NCI-H2227 (cell line): ENCODE data around the gene PALMD.

Experiments
- DNase-seq: peaks from one replicate; lab custom pipeline; 2025; ENCODE audit not compliant: unreplicated experiment; lab: John Stamatoyannopoulos, UW

The PALMD gene

DNA sequence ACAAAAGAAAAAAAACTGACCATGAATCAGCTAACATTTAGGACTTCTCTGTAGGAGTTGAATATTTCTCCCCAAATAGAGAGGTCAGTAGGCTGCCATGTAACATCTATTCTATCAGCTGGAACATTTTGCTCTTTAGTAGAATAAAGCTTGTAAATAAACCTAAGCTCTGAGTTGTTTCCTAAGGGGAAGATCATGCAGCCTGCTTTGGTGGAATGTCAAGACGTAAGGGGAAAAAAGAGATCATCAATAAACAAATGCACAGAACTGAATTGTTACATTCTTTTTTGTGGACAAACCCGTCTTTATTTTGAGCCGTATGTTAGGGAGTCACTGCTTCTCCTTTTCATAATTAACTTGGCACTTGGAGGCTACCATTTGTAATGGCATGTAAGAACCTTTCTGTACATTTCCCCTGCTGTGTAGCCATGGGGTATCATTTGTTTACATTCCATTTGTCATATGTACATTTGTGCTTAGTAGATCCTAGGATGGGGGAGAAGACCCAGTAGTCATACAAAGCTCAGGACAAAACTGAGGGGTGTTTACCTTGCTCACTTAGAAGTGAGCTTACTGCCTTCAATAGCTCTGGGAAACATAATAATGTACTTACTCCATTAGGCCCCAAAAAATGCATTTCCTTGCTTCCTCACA is 10.8 kb upstream of the PALMD start:
- DNase-seq: no peak

DNA sequence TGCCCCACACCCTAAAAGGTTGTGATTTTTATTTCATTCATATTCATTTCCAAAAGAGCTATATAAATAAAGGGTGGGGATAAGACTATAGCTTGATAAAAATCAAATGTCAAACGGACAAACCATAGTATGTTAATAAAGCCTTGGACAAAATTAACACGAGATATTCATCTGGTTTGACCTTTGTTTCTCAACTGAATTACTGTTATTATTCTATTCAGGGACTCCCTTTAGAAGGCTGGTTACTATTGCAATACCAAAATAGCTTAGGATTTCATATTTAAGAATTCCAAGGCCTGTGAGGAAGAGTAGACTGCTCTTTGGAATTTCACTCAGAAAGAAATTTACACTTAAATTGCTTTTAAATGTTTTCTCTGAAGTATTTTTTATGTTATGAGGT is 10.2 kb upstream of the PALMD start:
- DNase-seq: no peak

DNA sequence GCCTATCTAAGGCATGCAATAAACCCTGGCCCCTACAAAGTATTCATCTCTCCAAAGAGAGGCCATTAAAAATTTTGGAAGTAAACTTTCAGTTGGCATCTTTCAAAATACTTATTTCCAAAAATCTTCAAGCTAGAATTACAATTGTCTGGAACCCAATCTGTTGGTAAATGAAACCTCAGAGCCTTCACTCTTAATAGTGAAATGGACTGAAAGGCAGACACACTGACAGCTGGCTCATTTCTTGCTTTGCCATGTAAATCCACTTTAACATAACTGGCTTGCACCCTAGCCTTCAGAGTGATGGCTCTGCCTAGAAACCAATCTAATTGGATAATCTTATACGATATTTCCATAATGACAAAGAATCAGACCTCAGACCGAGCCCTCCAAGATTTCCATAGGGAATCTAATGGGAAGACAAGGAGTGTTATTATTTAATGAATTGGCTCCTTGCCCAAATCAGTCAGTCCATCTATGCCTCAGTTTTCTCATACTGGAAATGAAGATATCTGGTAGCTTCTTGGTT is 9.2 kb upstream of the PALMD start:
- DNase-seq: no peak

DNA sequence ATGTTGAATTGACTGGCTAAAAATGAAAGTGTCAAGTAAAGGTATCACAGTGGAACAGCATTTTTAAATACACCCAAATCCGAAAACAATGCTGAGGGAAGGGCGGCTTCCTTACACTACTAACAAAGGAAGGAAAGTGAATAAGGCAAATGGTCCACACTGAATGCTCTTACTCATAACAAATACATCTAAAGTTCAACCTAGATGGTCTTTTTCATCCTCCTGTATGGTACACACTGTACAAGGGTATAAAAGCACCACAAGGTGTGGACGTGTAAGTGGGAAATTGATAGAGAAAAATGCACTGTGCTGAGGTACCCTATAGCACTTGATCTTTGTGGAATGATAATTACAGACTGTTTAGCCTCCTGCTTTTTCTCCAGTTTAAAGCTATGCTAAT is 7.1 kb upstream of the PALMD start:
- DNase-seq: no peak

DNA sequence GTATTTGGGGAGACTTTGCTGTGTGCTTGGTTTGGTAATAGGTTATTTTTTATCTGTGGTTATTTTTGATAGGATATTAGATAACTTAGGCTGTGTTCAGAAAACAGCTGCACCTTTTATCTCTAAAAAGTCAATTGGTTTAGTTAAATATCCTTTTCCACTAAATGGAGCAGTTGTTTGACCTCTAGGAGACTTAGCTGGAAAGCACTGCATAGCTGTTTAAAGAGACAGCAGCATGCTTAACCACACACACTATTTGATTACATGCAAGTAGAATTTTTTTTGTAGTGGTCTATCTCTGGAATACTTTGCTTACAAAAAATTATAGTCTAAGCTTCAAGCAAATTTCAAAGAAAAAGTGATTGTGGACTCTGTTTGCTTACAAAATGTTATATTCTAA is 6.5 kb upstream of the PALMD start:
- DNase-seq: no peak

DNA sequence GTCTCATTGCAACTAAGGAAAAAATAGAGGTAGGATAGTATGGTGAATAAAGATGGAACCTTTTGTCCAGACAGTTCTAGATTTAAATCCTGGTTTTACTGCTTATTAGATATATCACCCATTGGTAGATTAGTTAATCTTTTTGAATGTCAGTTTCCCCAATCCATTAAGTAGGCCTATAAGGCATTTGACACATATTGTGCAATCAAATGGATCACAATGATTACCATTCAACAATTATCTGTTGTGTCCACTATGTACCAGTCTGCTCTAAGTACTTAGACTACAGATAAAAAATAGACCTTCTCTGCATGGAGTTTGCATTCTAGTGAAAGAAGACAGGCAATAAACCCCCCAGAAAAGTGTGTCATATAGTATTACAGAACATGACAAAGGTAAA is 6.0 kb upstream of the PALMD start:
- DNase-seq: no peak

DNA sequence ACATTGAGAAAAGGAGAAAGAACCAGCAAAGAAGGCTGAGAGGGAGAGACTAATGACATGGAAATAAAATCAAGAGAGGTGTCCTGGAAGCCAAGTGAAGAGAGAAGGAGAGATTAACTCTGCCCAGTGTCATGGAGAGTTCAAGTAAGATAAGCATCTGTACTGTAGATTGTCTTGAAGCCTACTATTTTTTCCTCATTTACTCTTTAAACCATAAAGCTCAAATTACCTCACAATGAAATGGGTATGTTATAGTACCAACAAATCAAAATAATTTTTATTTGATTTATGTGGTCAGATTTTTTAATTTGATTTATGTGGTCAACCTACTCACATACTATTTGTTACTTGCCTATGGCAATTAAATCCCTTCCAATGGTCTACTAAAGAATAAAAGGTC is 5.2 kb upstream of the PALMD start:
- no peak for DNase-seq

DNA sequence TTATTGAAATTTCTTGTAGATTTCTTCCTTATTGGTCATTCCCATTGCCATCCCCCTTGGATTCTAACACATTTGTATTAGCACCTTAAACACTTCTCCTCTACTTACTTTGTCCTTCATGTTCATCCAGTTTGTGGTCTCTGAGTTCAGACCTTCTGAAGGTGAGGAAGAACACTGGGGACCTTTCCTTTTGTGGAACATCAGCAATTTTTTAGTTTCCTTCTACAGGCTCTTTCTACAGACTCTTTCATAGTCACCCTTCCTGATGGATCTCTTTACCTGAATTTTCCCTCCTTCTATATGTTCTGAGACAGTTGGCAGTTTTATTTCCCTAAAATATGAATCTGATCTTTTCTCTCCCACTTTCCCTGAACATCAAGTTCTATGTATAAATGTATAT is 4.4 kb upstream of the PALMD start:
- no peak for DNase-seq

DNA sequence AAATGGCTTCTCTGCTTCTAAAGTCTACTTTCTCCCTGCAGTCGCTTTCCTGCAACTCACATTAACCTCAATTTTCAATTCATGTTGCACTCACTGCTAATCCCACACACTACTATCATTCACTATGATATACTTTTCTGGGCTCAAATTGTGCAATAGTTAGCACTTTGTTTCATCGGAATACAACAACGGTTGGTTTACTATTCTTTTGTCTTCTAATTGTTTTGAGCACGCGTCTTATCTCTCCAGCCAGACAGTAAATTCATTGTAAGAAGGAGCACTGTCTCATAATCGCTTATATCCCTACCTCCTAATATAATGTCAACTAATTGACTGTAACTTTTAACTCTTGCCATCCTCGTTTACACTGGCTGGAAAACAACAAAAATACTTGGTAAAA is 3.9 kb upstream of the PALMD start:
- no peak for DNase-seq

DNA sequence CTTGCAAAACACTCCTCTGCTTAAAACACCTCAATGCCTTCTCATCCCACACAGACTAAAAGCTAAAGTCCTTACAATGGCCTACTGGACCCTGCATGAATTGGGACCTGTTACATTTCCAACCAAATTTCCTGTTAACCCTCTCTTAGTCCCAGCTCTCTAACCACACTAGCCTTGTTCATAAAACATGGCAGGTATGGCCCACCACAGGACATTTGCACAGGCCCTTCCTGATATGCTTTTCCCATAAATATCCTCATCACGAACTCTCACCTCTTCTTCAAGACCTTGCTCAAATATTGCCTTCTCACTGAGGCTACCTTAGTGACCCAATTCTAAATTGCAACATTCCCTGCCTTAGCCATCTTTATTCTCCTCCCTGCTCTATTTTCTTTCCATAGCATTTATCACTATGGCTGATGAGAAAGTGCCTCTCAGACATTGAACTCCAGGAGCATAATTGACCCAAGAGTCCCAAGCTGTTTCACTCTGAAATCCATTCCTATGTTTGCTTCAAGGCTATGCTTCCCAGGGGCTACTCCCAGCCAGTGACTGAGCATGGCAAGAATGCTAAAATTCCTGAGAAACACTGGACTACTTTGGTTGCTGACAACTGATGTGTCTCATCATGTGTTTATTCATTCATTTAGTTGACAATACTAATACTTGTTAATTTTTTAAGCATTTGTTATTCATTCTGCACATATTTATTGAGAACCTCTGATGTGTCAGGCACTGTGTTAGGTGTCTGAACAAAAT is 2.7 kb upstream of the PALMD start:
- no peak for DNase-seq

DNA sequence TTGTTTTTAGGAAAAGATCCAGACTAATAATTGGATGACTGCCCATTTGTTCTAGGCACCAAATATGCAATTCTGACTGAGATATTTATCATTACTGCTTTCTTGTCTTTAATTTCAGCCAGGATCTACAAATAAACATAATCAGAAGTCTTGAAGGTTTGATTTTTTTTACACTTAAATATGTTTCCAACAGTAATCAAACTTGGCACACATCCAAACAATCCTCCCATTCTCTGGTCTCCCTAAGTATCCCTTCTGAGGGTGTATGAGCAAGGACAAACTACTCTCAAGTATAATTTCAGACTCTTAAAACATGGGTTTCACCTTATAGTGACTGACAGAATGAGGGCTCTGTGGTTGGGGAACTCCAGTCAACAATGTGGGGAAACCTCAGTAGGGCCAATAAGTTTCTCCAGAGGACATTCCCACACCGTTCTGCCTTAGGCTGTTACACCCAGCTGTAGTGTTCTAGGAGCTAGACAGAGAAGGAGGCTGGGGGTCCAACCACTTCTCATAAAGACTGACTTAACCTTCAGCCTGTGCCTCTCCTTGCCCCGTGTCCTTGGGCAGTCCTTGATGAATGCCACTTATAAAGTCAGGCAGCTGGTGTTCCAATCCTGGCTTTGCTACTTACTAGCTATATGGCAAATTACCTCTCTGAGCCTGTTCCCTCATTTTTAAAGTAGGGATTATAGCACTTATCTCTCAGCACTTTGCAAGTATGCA is 1.5 kb upstream of the PALMD start:
- DNase-seq: no peak

DNA sequence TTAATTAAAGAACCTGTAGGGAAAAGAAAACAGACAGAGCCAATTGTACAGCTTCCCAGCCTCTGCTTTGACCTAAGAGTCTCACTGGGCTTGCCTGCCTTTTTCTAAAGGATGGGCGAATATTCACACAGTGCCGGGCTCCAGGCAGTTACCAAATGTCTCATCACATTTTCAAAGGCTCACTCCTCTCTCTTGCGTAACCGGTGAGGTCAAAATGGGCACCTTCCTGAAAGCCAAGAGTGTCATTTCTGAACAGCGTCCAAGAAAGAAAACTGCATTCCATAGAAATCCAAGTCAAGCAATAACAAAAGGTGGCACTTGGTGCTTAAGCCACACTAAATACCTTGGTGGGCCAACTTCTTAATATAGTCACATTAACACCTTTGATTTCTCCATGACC is 710 bp upstream of the PALMD start:
- no peak for DNase-seq

DNA sequence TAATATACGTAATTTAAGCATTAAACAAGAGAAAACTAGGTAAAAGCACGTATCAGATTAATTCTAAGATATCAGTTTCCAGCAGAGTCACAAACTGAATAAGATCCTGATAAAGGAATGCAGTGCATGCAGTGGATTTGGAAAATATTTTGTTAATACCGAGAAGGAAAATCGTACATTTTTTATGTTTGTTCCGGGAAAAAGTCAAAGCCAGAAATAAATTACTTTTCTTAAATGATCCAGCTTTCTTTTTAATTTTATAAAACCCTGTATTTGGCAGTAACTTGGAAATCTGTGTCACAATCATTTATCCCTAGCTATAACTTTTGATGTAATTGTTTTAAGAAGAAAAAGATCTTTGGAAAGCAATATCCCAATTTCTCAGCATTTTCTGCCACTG is 955 bp downstream of the PALMD start:
- DNase-seq: no peak

DNA sequence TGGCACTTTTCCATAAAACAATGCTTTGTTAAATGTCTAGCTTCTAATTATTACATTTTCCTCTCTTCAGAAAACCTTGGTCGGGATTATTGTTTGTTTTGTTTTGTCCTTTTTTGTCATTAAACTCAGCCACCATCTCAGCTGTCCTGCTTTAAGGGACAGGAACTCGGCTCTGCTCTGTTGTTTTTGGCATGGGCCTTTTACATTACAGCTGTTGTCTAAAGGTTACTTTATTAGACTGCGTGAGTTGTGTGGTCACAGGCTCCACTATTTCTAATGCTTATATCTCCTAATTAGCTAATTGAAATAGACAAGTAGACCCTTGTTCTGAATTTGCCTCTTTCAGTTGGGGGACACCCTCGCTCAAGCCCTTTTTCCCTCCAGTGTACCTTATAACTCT is 1.6 kb downstream of the PALMD start:
- DNase-seq: no peak

DNA sequence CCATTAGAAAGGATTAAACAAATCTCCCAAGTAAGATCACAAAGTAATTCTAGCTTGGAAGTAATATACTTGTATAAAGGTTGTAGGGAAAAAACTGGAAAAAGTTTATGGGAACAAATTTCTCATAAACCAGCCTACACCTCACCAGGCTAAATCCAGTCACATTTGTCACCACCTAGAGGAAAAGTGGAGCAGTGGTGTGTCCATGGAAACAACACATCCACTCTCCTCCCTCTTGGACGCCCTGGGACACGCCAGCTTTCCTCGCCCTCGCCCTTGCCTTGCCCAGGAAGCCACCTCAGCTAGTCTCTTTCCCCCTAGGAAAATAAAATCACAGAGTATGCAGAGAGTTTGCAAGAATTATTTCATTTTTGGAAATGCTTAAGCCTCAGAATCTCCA is 2.2 kb downstream of the PALMD start:
- DNase-seq: no peak

DNA sequence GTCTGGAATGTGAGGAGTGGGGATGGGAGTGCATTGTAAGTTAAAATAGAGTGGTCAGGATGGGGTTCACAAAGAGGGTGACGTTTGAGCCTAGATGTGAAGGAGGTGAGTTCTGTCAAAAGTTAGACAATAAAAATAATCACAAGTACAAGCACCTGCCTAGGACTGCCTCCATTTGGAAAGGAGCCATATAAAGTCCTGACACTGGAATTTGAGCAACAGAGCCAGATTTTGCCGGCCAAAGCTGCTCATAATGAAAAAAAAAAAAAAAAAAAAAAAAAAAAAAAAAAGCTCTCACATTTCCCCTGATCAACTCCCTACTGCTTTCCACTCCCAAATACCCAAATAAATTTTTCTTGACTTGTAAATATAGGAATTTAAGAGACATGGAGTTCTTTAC is 4.1 kb downstream of the PALMD start:
- DNase-seq: no peak

DNA sequence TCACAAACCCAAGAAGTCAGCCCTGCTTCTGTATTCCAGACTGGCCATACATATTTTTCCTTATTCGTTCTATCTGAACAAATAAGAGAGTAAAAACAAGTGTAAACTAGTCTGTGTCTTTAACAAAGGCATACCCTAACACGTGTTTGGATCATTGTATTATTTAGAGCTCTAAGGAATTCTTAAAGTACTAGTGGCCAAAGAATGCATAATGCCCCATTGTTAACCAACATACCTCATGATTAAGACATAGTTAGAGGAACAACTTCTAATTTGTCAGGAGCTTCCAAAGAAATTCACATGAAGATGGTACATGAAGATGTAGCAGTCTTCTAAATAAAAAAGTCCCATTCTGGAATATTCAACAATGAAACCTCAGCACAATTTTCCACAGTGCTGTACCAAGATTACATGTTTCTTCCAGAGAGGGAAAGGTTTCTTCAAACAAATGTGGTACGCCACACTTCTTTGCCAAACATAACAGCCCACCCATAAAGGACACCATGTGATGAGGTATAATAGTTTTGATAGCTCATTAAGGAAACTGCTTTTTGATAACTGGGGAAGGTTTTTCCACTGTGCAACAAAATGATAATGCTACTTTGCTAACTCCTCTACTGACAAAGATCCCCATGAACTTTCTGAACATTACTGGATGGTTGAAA is 5.0 kb downstream of the PALMD start:
- DNase-seq: no peak

DNA sequence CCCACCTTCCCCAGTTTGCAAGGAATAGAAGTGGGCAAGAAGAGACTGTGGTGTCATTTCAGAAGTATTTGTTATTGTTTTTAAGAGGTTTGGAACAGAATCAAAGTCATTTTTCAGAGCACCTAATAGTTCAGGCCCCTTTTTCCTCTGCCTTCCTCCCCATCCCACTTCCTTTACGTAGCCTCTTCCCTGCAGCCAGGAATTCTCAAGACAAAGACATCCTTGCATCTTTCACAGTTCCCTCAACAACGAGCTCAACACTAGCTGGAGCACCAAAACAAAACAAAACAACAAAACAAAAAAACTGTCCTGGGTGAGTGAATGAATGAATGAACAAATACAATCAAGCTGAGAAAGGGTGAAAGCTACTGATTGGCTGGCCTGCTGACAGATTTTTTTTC is 7.0 kb downstream of the PALMD start:
- no peak for DNase-seq

DNA sequence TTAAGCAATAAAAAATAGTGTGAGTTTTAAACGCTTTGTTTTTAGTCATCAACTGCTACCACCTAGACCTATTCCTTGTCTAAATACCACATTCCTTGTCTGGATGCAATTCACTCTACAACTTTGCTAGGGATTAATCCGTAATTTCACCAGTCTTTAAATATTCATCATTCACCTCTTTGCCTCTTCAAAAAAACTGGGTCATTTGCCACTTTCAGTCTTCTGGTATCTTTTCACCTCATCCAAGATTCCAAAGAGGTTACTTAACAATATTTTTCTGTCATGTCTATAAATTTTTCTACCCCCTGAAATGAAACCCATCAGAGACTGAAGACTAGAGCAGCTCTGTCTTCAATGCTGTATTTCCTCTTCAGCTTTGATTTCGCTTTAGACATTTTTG is 9.5 kb downstream of the PALMD start:
- no peak for DNase-seq

DNA sequence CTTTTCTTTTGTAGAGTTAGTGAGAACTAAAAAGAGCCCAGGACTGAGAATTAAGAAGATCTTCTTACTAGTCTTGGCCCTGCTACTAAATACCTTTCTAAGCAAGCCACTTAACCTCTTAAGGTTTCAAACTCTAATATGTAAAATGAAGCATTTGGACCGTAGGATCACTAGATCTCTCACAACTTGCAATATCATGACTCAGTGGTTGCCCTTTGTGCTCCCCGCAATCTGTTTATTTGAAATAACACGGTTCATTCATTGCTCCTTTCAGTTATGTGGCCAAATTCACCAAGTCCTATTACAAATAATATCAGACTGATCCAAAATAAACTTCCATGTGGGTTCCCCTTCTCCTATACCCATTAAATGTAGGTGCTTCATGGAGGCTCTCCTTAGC is 10.8 kb downstream of the PALMD start:
- no peak for DNase-seq

DNA sequence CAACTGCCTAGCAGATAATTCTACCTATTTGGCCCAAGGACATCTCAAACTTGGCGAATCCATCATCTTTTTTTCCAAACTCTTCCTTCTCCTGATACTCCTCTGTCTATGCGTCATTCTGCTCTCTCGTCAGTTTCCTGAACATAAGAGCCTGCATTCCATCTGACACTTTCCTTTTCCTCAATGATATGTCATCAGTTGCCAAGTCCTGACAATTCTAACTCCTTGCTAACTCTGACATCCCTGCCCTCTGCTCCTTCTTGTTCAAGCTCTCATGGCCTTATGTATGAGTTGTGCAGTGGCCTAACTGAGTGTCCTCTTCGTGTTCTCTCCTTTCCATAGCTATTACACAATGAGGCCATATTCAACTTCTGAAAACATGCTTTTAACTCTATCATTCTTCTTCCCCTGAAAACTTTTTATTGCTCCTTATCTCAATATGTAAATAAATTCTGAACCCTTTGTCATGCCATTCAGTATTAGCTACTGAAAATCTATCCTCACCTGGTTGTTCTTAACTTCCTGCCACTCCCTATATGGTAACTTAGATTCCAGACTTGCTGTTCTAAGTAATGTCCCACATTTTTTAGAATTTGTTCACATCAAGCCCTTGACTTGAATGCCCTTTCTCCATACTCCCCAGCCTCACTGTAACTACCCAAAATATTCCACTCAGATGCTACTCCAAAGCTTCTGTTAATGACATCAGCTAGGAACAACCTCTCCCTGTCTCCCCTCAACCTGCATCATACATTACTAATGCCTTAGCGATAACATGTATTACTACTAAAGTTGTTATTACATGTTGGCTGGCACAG is 11.5 kb downstream of the PALMD start:
- DNase-seq: no peak
